SK-MEL-5 (cell line): ENCODE results near the gene CSH2. TPM values are rescaled to one million over a fixed set of nuclear protein-coding genes. Genes with fewer than 3 reads are reported as not detected.
A peak's percentile ranks its signal among the peaks of the same experiment; 100 is the strongest.
"Not testable (repeated sequence)": the region's sequence is repeated elsewhere in the genome, so short reads cannot be mapped to it uniquely, and the experiment has no call there.

ENCODE experiments used
- DNase-seq: peaks from one replicate; pipeline ENCODE4 v3.0.0-alpha.2; 2016; ENCODE audit warnings: low read depth, low spot score
- in situ Hi-C: cut with HindIII; loops from 2 replicates; pipeline ENCODE4 v1.10.0; 2016; ENCODE audit warnings: low sequenced_read_pairs, high pct_unique_total_duplicates, low pct_unique_long_range_greater_than_20kb
- total RNA-seq: library from RNA; depleted of rRNA; stranded (reverse); fragments of >200 nt; shearing (Covaris generic); gene quantifications from 2 replicates; pipeline ENCODE4 v1.2.3, GENCODE V29; 2014

CSH2 gene
- total RNA-seq, 1 experiment from 2014 or later = not detected

DNA sequence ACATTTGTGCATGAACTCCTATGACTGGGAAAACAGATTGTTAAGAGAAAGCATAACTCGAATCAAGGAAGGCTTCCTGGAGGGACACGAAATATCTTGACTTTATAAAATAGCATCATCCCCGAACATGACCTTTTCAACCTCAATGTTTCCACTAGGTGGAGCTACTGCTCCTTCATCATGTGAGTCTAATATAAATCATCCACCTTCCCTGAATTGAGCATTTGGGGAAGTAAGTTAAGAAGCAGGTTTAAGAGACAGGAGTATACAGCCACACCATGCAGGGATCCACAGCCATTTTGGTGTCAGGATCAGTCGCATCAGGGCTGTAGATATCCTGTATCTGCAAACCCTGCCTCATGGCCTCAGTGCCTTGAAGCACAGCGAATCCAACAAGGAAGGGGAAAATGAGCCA, 30.3 kb upstream of the CSH2 start:
- in situ Hi-C loops, DNase-seq: not testable (repeated sequence)

DNA sequence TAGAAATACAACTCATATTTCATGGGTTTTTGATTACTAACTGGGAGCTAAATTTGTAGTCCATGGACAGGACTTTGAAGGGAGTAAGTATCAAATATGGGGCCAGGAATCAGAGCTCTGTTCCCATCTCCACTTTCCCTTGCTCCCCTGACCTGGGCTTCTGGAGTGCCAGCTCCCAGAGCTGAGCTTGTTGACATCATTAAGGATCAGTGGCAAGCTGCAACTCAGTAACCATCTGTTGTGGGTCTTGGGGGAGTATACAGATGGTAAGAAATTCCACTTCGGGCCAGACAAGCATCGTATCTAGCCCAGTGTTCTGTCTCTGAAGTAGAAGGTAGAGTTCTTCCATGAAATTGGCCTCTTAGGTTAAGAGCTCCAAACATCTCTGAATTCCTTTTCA, 28.5 kb upstream of the CSH2 start:
- in situ Hi-C loops, DNase-seq: not testable (repeated sequence)

DNA sequence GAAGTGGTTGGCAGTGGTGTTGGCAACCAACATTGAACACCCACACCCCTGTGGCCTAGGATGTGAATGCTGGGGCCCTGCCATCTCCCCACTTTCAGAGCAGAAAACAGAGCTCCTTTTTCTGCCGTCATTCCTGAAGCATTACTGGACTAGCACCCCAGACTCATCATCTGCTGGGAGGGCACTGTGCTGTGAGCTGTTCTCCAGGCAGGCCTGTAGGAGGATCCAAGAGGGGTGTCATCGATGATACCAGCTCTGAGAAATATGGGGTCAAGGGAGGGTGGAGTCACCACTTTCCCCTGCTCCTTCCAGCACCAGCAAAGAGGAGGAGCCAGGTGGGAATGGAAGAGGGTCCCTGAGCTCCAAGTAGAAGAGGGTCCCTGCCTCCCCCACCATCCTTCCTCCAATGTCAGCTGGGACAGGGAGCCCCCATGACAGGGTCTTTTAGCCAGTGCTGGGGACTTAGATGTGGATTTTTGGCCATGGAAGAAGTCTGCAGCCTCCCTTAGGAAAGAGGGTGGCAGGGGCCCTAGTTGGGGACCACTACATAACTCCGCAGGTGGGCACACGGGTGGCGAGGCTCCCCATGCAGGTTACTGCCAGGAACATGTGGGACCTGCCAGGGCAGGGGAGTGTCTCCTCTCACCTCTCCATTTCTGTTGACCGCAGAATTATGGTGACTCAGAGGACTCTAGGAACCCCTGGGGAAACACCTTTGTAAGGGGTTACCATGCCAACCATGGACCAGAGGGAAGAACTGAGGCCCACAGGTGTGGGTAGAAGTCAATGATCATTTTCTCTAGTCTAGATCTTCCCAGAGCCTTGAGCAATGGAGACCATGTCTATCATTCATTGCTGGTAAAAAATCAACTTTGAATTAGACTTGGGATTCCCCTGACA, 25.7 kb upstream of the CSH2 start:
- DNase-seq, in situ Hi-C loops: not testable (repeated sequence)

DNA sequence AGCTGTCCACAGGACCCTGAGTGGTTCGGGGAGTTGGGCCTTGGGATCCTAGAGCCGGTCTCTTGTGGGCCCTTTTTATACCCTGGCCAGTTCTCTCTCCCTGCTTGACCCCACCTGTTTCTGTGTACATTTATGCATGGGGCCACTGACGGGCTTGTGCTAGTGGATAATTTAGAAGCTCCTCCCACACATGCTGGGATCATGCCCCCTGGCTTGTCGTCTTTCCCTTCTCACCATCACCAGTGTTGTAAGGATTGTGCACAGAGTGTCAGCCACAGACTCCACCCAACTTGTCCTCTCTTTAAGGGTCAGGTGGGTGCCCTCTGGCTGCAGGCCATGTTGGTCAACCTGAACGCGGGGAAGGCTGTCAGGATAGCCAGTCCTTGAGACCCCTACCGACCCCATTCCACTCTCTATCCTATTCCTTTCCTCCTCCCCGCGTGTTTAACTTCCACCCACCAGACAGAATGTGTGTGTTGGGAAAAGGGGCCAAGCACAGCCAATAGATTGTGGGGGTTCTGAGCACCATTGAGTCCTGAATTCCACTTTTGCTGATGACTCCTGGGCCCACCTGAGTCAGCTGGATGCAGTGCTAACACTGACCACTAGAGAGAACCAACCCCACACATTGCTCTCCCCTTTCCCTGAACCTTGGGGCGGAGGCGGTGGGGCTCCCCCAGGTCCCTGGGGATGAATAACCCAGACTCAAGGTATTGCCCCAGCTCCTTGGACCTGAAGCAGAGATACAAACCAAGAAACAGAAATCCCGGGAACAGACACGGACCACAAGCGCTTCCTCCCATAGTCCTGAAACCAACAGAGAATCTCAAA, 23.3 kb upstream of the CSH2 start, which contains the start of gene CSH1:
CSH1 (minus strand) TSS at position 51 of the 831 bp plus-strand sequence. CDS start 63 bp downstream, outside the sequence.
- in situ Hi-C loops, DNase-seq: not testable (repeated sequence)

DNA sequence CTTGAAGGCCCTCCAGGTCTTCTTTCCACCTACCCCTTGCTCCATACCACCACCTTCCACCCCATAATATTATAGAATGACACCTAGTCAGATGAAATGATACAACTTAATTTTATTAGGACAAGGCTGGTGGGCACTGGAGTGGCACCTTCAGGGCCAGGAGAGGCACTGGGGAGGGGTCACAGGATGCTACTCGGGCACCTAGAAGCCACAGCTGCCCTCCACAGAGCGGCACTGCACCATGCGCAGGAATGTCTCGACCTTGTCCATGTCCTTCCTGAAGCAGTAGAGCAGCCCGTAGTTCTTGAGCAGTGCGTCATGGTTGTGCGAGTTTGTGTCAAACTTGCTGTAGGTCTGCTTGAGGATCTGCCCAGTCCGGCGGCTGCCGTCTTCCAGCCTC, 21.3 kb upstream of the CSH2 start:
- in situ Hi-C loops, DNase-seq: not testable (repeated sequence)

DNA sequence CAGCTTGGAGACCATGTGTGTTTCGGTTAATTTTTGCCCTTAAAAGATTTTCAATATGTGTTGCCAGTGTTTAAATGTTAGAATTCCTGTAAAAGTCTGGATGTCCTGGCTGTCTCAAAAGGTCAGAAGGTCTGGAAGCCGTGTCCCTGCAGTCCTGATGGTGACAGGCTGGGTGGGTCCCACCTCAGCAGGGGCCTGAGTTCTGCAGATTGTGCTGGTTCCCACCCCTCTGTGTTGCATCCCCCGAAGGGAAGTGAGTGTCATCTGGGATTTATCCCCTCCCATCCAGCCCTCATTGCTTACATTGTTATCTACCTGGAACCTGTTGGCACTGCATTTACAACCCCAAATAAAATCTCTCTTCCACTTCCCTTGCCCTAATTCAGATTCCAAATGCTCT, 20.5 kb upstream of the CSH2 start:
- DNase-seq, in situ Hi-C loops: not testable (repeated sequence)

DNA sequence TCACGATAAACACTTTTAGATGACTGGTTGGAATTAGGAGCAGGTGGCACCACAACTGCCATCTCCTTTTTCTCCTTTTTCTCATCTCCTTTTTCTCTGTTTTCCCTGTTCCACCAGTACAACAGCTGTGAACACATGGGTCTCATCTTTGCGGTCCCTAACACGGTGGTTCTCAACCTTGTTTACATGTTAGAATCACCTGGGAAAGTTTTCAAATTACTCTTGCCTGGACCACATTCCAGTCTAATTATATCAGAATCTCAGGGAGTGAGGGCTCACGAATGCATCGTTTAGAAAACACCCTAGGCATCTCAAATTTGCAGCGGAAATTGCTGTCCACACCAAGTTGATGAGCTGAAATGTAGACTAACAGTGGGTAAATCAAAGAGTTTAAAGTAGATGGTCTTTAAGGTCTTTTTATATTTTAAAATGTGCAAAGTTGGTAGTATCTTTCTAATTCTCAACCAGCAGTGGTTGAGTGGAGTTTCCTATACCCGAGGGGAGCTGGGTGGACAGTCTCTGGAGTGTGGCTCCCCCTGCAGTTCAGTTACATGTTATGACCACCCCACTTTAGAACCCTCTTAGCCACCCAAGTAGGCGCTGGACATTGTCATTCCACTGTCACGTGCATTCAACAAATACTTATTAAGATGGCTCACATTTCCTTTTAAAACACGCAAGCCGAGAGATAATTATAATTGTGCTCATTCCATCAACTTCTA, 19.0 kb upstream of the CSH2 start:
- DNase-seq = peak; percentile 36
- in situ Hi-C loops = not testable (repeated sequence)

DNA sequence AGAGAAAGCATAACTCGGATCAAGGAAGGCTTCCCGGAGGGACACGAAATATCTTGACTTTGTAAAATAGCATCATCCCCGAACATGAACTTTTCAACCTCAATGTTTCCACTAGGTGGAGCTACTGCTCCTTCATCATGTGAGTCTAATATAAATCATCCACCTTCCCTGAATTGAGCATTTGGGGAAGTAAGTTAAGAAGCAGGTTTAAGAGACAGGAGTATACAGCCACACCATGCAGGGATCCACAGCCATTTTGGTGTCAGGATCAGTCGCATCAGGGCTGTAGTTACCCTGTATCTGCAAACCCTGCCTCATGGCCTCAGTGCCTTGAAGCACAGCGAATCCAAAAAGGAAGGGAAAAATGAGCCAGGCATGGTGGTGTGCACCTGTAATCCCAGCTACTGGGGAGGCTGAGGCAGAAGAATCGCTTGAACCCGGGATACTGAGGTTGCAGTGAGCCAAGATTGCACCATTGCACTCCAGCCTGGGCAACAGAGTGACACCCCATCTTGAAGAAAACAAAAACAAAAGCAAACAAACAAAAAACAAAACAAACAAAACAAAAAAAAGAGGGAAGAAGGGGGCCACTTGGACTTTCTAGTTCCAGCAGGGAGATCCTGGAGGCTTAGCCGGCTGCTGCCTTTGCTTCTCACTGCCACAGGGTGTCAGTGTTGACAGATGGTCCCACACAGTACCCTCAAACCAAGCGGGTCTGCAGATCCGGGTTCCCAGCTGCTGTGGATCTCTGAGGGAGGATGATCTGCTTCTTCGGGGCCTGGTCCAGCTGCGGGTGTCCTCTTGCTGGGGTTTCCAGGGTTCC, 15.8 kb upstream of the CSH2 start:
- in situ Hi-C loops = not testable (repeated sequence)
- peak; percentile 69 for DNase-seq

DNA sequence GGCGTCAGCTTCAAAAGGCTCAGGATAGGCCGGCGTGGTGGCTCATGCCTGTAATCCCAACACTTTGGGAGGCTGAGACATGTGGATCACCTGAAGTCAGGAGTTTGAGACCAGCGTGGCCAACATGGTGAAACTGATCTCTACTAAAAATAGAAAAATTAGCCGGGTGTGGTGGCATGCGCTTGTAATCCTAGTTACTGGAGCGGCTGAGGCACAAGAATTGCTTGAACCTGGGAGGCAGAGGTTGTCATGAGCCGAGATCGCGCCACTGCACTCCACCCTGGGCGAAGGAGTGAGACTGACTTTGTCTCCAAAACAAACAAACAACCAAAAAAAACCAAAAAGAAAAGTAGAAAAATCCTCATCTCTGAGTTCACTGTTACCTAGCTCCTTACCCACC, 11.6 kb upstream of the CSH2 start:
- DNase-seq, in situ Hi-C loops: not testable (repeated sequence)

DNA sequence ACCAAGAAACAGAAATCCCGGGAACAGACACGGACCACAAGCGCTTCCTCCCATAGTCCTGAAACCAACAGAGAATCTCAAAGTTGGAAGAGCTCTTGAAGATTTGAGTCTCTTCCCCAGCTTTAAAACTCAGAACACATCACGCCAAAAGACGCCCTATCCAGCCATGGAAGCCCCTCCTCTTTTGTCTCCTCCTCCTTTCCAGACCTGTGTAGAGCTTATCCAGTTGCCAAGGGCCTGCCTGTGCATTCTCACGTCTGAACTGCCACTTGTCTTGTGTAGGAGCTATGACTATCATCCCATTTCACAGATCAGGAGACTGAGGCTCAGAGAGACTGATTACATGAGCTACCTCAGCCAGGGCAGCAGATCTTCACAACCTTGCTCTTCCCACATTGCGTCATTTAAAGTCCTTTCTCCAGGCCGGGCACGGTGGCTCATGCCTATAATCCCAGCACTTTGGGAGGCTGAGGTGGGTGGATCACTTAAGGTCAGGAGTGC, 9.2 kb upstream of the CSH2 start:
- in situ Hi-C loops = not testable (repeated sequence)
- DNase-seq = peak; percentile 21

DNA sequence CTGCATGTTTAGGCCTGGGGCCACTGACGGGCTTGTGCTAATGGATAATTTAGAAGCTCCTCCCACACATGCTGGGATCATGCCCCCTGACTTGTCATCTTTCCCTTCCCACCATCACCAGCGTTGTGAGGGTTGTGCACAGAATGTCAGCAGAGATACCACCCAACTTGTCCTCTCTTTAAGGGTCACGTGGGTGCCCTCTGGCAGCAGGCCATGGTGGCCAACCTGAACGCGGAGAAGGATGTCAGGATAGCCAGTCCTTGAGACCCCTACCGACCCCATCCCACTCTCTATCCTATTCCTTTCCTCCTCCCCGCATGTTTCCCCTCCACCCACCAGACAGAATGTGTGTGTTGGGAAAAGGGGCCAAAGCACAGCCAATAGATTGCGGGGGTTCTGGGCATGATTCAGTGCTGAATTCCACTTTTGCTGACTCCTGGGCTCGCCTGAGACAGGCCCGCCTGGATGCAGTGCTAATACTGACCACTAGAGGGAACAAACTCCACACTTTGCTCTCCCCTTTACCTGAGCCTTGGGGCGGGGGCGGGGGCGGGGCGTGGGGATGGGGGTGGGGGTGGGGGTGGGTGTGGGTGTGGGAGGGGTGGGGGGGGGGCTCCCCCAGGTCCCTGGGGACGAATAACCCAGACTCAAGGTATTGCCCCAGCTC, 8.6 kb upstream of the CSH2 start, which contains the start of gene GH2:
GH2 (minus strand) TSS at position 10 of the 667 bp plus-strand sequence. CDS start 143 bp downstream, outside the sequence.
- in situ Hi-C loops = no loop called here
- DNase-seq = peak; percentile 80

DNA sequence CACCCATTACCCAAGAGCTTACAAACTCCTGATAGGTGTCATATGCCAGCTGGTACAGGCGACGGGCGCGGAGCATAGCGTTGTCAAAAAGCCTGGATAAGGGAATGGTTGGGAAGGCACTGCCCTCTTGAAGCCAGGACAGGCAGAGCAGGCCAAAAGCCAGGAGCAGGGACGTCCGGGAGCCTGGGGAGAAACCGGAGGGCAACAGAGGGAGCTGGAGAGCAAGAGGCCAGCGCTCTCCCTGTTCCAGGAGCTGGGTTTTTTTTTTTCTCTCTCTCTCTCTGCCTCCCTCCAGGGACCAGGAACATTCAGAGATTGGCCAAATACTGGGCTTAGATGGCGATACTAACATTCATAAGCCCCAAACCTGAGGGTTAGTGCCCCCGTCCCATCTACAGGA, 7.9 kb upstream of the CSH2 start:
- in situ Hi-C loops = not testable (repeated sequence)
- peak; percentile 37 for DNase-seq

DNA sequence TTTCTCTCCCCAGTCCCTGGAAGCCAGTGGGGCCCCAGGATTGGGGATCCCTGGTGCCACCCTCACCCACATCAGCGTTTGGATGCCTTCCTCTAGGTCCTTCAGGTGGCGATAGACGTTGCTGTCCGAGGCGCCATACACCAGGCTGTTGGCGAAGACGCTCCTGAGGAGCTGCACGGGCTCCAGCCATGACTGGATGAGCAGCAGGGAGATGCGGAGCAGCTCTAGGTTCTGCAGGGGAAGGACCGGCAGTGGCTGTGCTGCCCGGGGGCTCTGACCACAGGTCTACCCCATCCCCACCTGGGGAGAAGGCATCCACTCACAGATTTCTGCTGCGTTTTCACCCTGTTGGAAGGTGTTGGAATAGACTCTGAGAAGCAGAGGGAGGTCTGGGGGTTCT, 7.2 kb upstream of the CSH2 start:
- no peak for DNase-seq
- in situ Hi-C loops = no loop called here

DNA sequence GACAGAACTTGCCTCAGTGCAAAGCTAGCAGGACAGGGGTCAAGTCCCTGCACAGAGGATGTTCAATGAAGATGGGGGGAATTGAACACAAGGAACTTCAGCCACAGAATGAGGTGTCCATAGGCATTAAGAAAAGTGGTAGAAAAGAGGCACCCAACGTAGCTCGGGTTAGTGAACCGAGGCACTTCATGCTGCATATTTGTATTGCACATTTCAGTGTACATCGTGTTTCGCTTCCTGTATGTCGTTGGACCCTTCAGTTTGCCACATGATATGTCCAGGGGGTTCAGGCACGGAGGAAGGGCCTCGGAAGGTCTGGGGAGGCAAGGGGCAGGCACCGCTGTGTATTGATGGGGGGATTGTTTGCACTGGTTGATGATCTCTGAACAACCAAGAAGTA, 4.9 kb upstream of the CSH2 start:
- DNase-seq, in situ Hi-C loops: not testable (repeated sequence)

DNA sequence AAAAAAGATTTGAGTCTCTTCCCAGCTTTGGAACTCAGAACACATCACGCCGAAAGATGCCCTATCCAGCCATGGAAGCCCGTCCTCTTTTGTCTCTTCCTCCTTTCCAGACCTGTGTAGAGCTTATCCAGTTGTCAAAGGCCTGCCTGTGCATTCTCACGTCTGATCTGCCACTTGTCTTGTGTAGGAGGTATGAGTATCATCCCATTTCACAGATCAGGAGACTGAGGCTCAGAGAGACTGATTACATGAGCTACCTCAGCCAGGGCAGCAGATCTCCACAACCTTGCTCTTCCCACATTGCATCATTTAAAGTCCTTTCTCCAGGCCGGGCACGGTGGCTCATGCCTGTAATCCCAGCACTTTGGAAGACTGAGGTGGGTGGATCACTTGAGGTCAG, 1.2 kb upstream of the CSH2 start:
- in situ Hi-C loops = not testable (repeated sequence)

DNA sequence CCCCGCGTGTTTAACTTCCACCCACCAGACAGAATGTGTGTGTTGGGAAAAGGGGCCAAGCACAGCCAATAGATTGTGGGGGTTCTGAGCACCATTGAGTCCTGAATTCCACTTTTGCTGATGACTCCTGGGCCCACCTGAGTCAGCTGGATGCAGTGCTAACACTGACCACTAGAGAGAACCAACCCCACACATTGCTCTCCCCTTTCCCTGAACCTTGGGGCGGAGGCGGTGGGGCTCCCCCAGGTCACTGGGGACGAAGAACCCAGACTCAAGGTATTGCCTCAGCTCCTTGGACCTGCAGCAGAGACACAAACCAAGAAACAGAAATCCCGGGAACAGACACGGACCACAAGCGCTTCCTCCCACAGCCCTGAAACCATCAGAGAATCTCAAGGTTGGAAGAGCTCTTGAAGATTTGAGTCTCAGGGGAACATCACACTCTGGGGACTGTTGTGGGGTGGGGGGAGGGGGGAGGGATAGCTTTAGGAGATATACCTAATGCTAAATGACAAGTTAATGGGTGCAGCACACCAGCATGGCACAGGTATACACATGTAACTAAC, 667 bp upstream of the CSH2 start:
- in situ Hi-C loops, DNase-seq: not testable (repeated sequence)

More for the DNA sequence above, 1.2 kb upstream of the CSH2 start:
- not testable (repeated sequence) for DNase-seq
